RWPE2 (cell line): ENCODE measurements around the gene KIRREL3.

Experiments used
- ATAC-seq: fragments of 200-7000 bp; cut with Tn5 transposase; 3 replicates; pipeline ENCODE4 v1.9.1; 2021; ENCODE audit warnings: low read depth
- DNase-seq: peaks from one replicate; pipeline ENCODE4 v3.0.0-alpha.2; 2020; ENCODE audit warnings: low spot score
- H3K27ac ChIP-seq: fragments of 450-650 bp; 2 replicates; pipeline ENCODE4 v1.5.1; 2017; ENCODE audit warnings: mild to moderate bottlenecking; ENCODE audit not compliant: poor library complexity, severe bottlenecking
- H3K27me3 ChIP-seq: fragments of 250-450 bp; sonication (Bioruptor Pico); 2 replicates; pipeline ENCODE4 v1.5.1; 2021; ENCODE audit warnings: mild to moderate bottlenecking, moderate library complexity; ENCODE audit not compliant: insufficient read depth, poor library complexity, severe bottlenecking
- H3K36me3 ChIP-seq: fragments of 250-450 bp; sonication (Bioruptor Pico); 2 replicates; pipeline ENCODE4 v1.5.1; 2020; ENCODE audit warnings: low read depth, mild to moderate bottlenecking, moderate library complexity
- H3K4me1 ChIP-seq: fragments of 250-450 bp; sonication (Bioruptor Pico); 2 replicates; pipeline ENCODE4 v1.5.1; 2021; ENCODE audit warnings: mild to moderate bottlenecking, moderate library complexity; ENCODE audit not compliant: insufficient read depth, poor library complexity, severe bottlenecking
- H3K4me3 ChIP-seq: fragments of 250-450 bp; sonication (Bioruptor Pico); 2 replicates; pipeline ENCODE4 v1.5.1; 2021; ENCODE audit warnings: mild to moderate bottlenecking, moderate library complexity; ENCODE audit not compliant: severe bottlenecking
- H3K9me3 ChIP-seq: fragments of 250-450 bp; sonication (Bioruptor Pico); 2 replicates; pipeline ENCODE4 v1.5.1; 2021; ENCODE audit warnings: mild to moderate bottlenecking, moderate library complexity; ENCODE audit not compliant: severe bottlenecking
- CTCF ChIP-seq: fragments of 450-650 bp; IDR thresholded peaks from one replicate; pipeline ENCODE4 v1.5.1; 2017; ENCODE audit warnings: mild to moderate bottlenecking, moderate library complexity; ENCODE audit not compliant: poor library complexity, severe bottlenecking

KIRREL3 gene

DNA sequence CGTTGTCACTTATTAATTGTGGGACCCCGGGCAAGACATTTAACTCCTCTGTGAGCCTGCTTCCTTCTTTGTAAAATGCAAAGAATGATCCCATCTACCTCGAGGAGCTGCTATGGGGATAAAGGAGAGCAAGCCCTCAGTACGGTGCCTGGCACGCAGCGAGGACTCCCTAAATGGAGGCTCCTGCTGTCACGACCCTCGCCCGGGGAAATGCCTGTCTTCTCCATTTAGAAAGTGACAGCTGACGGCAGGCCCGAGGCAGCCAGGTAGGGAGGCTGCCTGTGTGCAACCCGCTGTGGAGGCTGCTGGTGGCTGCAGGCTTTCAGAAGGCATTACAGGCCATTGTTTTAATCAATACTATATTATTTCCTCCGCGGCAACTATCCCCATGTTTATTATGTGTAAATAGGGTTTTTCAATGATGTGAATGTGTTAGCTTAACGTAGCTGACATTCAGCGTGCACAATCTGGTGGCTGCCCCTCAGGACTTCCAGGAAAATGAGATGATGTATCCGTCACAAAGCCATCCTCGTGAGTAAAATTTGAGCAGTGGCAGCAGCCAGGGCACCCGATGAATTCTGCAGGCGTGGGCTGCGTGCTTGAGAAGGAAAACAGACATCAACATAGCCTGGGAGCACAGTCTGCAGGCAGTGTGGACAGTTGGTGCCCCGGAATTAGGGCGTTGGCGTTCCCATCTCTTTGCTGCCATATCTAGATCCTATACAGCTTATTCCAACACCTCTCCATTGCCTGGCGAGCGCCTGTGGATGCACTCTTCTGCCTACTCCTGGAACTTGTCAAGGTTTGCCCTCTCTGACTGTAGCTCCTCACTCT lies 416.8 kb downstream of the KIRREL3 start:
- Histone ChIP-seq H3K36me3 (no peaks in the 10 kb centered on the region), H3K27me3 (no peaks in the 10 kb centered on the region), H3K9me3 (no peaks in the 10 kb centered on the region), H3K27ac (no peak overlapping the region), H3K4me3 (no peak overlapping the region), H3K4me1 (peaks cover 8% of the 10 kb centered on the region)
- ATAC-seq: no peak
- no peak for DNase-seq
- TF ChIP-seq CTCF: no peak

GRCh38 chr11:126583101-126583500 lies 417.5 kb downstream of the KIRREL3 start:
- TF ChIP-seq CTCF: no peak
- Histone ChIP-seq H3K4me3 (no peak overlapping the region), H3K9me3 (no peaks in the 10 kb centered on the region), H3K27me3 (no peaks in the 10 kb centered on the region), H3K4me1 (peaks cover 8% of the 10 kb centered on the region), H3K36me3 (no peaks in the 10 kb centered on the region), H3K27ac (no peak overlapping the region)
- ATAC-seq (no peak), DNase-seq (no peak)

DNA sequence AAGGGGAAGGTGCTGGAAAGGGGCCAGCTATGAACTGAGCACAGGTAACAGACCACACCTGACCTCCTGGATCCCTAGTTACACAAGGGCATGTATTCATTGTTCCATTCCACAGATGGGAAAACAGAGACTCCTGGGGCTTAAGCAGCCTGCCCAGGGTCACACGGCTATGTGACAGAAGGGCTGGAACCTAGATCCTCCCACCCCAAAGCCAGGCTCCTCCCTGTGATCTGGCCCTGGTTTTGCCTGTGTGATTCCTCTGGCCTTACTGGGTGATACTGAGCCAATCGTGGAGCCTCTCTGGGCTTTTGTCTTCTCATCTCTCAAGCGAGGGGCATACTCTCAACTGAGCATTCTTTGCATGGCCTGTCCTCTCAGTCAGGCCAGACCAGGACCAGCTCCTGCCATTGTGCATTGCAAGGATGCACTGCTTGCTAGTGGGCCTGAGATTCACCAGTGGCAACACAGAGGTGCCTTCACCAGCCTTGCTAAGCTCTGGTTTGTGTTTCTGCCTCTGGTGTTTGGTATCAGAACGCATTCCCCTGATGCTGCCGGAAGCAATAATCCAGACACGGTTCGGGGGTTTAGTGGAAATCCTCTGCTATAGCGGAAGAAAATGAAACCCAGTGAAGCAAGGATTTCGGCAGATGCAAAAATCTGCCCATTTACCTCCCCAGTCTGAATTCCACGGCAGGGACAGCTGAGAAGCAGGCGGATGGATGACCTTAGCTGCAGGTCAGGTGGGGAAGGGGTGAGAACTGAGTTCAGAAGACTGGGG lies 418.5 kb downstream of the KIRREL3 start:
- Histone ChIP-seq H3K4me1 (peaks cover 8% of the 10 kb centered on the region), H3K9me3 (no peaks in the 10 kb centered on the region), H3K27ac (no peak overlapping the region), H3K27me3 (no peaks in the 10 kb centered on the region), H3K36me3 (no peaks in the 10 kb centered on the region), H3K4me3 (no peak overlapping the region)
- ATAC-seq (no peak), DNase-seq (no peak)
- no peak for TF ChIP-seq CTCF

GRCh38 chr11:126578426-126578825 lies 422.1 kb downstream of the KIRREL3 start:
- Histone ChIP-seq H3K27ac (no peak overlapping the region), H3K4me1 (no peaks in the 10 kb centered on the region), H3K27me3 (no peaks in the 10 kb centered on the region), H3K9me3 (no peaks in the 10 kb centered on the region), H3K36me3 (no peaks in the 10 kb centered on the region), H3K4me3 (no peak overlapping the region)
- no peak for DNase-seq
- ATAC-seq: no peak
- no peak for TF ChIP-seq CTCF
